Measurements from ENCODE around the gene FKBP11.

DNA sequence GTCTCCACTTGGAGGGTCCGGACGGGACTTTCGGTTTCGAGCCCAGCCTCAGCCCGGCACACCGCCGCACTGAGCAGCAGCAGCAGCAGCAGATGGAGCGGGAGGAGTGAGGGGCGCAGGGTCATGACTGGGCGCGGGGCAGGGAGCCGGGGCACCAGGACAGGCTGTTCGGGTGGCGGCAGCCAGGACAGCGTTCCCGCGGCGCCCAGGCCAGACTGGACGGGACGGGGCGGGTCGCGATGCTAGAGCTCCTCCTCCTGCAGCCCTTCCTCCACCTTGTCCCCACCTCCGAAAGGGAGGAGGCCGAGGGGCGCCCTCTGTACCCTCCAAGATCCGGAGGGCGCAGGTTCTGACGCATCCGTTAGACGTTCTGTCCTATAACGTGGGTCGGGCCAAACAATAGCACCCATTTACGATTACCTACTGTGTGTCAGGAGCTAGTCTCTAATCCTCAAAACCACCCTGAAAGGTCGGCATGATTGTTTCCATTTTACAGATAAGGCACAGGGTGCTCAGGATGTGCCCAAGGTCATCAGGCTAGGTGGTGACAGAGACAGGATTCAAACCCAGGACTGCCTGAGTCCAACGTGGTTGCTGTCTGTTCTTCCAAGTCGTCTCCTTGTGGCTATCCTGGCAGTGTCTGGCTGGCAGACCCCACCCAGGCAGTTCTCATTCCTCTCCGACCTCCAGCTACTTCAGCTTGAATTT lies at the start of gene FKBP11:
- TF ChIP-seq, protein P1, sequence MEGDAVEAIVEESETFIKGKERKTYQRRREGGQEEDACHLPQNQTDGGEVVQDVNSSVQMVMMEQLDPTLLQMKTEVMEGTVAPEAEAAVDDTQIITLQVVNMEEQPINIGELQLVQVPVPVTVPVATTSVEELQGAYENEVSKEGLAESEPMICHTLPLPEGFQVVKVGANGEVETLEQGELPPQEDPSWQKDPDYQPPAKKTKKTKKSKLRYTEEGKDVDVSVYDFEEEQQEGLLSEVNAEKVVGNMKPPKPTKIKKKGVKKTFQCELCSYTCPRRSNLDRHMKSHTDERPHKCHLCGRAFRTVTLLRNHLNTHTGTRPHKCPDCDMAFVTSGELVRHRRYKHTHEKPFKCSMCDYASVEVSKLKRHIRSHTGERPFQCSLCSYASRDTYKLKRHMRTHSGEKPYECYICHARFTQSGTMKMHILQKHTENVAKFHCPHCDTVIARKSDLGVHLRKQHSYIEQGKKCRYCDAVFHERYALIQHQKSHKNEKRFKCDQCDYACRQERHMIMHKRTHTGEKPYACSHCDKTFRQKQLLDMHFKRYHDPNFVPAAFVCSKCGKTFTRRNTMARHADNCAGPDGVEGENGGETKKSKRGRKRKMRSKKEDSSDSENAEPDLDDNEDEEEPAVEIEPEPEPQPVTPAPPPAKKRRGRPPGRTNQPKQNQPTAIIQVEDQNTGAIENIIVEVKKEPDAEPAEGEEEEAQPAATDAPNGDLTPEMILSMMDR (IDR thresholded peaks at IDR 0.05), result no peak
- TF ChIP-seq POLR2A (IDR thresholded peaks at IDR 0.05), result no peak
- TF ChIP-seq POLR2AphosphoS5 (IDR thresholded peaks at IDR 0.05), result peak; percentile 33
